Astrocyte (in vitro differentiated cells and primary cell): ENCODE results near the gene IGSF23.

Experiments
- CTCF ChIP-seq: IDR thresholded peaks from 2 replicates; pipeline ENCODE4 v1.5.1; 2011; ENCODE audit warnings: low read depth, mild to moderate bottlenecking, inconsistent platforms, low read length, moderate library complexity; ENCODE audit not compliant: insufficient read depth
- EZH2 ChIP-seq: IDR thresholded peaks from 2 replicates; pipeline ENCODE4 v1.6.1; 2012; ENCODE audit warnings: mild to moderate bottlenecking, low read length, inconsistent platforms; ENCODE audit not compliant: insufficient read depth

GRCh38 chr19:44641501-44642265 lies 28.3 kb downstream of the IGSF23 start:
- TF ChIP-seq CTCF (no peak), EZH2 (no peak)
